Neuron (in vitro differentiated cells): ENCODE measurements around the gene TTBK1.

ENCODE experiments used
- H2AFZ ChIP-seq: one replicate; pipeline ENCODE4 v1.6.1; 2013; ENCODE audit warnings: low read depth, mild to moderate bottlenecking, inconsistent platforms, low read length, moderate library complexity
- H3K27me3 ChIP-seq: one replicate; pipeline ENCODE4 v1.6.1; 2013; ENCODE audit warnings: low read length; ENCODE audit not compliant: insufficient read depth
- H3K36me3 ChIP-seq: one replicate; pipeline ENCODE4 v1.6.1; 2013; ENCODE audit warnings: low read length; ENCODE audit not compliant: insufficient read depth
- H3K4me1 ChIP-seq: one replicate; pipeline ENCODE4 v1.6.1; 2013; ENCODE audit warnings: low read length; ENCODE audit not compliant: insufficient read depth
- H3K4me3 ChIP-seq: 2 replicates; pipeline ENCODE4 v1.5.1; 2013; ENCODE audit warnings: mild to moderate bottlenecking, low read length, moderate library complexity
- H3K9me3 ChIP-seq: one replicate; pipeline ENCODE4 v1.6.1; 2013; ENCODE audit warnings: low read length

The TTBK1 gene

GRCh38 chr6:43262780-43263313 is 19.6 kb downstream of the TTBK1 start:
- Histone ChIP-seq H3K4me1 (peaks cover 8% of the 10 kb centered on the region), H3K4me3 (no peak overlapping the region), H3K27me3 (no peaks in the 10 kb centered on the region), H3K9me3 (no peaks in the 10 kb centered on the region), H3K36me3 (peaks cover 11% of the 10 kb centered on the region), H2AFZ (no peak overlapping the region)

- no peaks in the 10 kb centered on the region for H3K27me3 ChIP-seq
- no peaks in the 10 kb centered on the region for H3K9me3 ChIP-seq
- no peak overlapping the region for H3K4me3 ChIP-seq
- H2AFZ ChIP-seq, result no peak overlapping the region
- H3K36me3 ChIP-seq, result peaks cover 7% of the 10 kb centered on the region
- peaks cover 13% of the 10 kb centered on the region for H3K4me1 ChIP-seq
These were observed 20.3 kb downstream of the TTBK1 start for GRCh38 chr6:43263314-43264178.

- no peaks in the 10 kb centered on the region for H3K36me3 ChIP-seq
- no peaks in the 10 kb centered on the region for H3K9me3 ChIP-seq
- H3K4me3 ChIP-seq, result no peak overlapping the region
- peaks cover 13% of the 10 kb centered on the region for H3K4me1 ChIP-seq
- no peak overlapping the region for H2AFZ ChIP-seq
- no peaks in the 10 kb centered on the region for H3K27me3 ChIP-seq
These were observed 21.4 kb downstream of the TTBK1 start for GRCh38 chr6:43264599-43265145.

GRCh38 chr6:43265564-43265963 is 22.3 kb downstream of the TTBK1 start:
- Histone ChIP-seq H3K36me3 (peaks cover 4% of the 10 kb centered on the region), H3K4me3 (no peak overlapping the region), H3K27me3 (no peaks in the 10 kb centered on the region), H3K4me1 (peaks cover 13% of the 10 kb centered on the region), H2AFZ (no peak overlapping the region), H3K9me3 (no peaks in the 10 kb centered on the region)

- no peak overlapping the region for H3K4me3 ChIP-seq
- no peaks in the 10 kb centered on the region for H3K27me3 ChIP-seq
- no peak overlapping the region for H2AFZ ChIP-seq
- no peaks in the 10 kb centered on the region for H3K9me3 ChIP-seq
- peaks cover 8% of the 10 kb centered on the region for H3K36me3 ChIP-seq
- H3K4me1 ChIP-seq, result peaks cover 13% of the 10 kb centered on the region
These were observed 24.5 kb downstream of the TTBK1 start for GRCh38 chr6:43267619-43268354.

GRCh38 chr6:43268355-43268700 is 25.0 kb downstream of the TTBK1 start:
- Histone ChIP-seq H3K4me1 (peaks cover 13% of the 10 kb centered on the region), H3K27me3 (no peaks in the 10 kb centered on the region), H3K4me3 (no peak overlapping the region), H3K9me3 (no peaks in the 10 kb centered on the region), H2AFZ (no peak overlapping the region), H3K36me3 (peaks cover 8% of the 10 kb centered on the region)

- H3K27me3 ChIP-seq, result no peaks in the 10 kb centered on the region
- H3K4me1 ChIP-seq, result peaks cover 13% of the 10 kb centered on the region
- peaks cover 8% of the 10 kb centered on the region for H3K36me3 ChIP-seq
- H3K4me3 ChIP-seq, result no peak overlapping the region
- no peaks in the 10 kb centered on the region for H3K9me3 ChIP-seq
- H2AFZ ChIP-seq, result no peak overlapping the region
These were observed 25.5 kb downstream of the TTBK1 start for GRCh38 chr6:43268782-43269272.

- no peak overlapping the region for H2AFZ ChIP-seq
- H3K4me1 ChIP-seq, result peaks cover 13% of the 10 kb centered on the region
- peaks cover 8% of the 10 kb centered on the region for H3K36me3 ChIP-seq
- H3K27me3 ChIP-seq, result no peaks in the 10 kb centered on the region
- H3K9me3 ChIP-seq, result no peaks in the 10 kb centered on the region
- H3K4me3 ChIP-seq, result no peak overlapping the region
These were observed 26.2 kb downstream of the TTBK1 start for GRCh38 chr6:43269273-43270007.

GRCh38 chr6:43271103-43271815 is 28.0 kb downstream of the TTBK1 start:
- Histone ChIP-seq H3K4me3 (no peak overlapping the region), H2AFZ (no peak overlapping the region), H3K36me3 (peaks cover 8% of the 10 kb centered on the region), H3K9me3 (no peaks in the 10 kb centered on the region), H3K4me1 (peaks cover 18% of the 10 kb centered on the region), H3K27me3 (no peaks in the 10 kb centered on the region)

- H3K9me3 ChIP-seq, result no peaks in the 10 kb centered on the region
- no peak overlapping the region for H2AFZ ChIP-seq
- peaks cover 18% of the 10 kb centered on the region for H3K4me1 ChIP-seq
- H3K4me3 ChIP-seq, result no peak overlapping the region
- peaks cover 8% of the 10 kb centered on the region for H3K36me3 ChIP-seq
- H3K27me3 ChIP-seq, result no peaks in the 10 kb centered on the region
These were observed 28.7 kb downstream of the TTBK1 start for GRCh38 chr6:43271944-43272343.

- Histone ChIP-seq H2AFZ (no peak overlapping the region), H3K4me3 (no peak overlapping the region), H3K9me3 (no peaks in the 10 kb centered on the region), H3K27me3 (no peaks in the 10 kb centered on the region), H3K4me1 (peaks cover 18% of the 10 kb centered on the region), H3K36me3 (peaks cover 8% of the 10 kb centered on the region)
These were observed 30.4 kb downstream of the TTBK1 start for GRCh38 chr6:43273707-43274106.
